ENCODE measurements around the gene DUS2. TPM values are rescaled to one million over a fixed set of nuclear protein-coding genes. Genes with fewer than 3 reads are reported as not detected.

Gene DUS2
- total and polyA plus RNA-seq, 2 of the 8 experiments (the other 6 are each of a cell fraction or from before 2014, with no cell fraction given) = 17.2 to 27.0 TPM

- TF ChIP-seq NANOG (IDR thresholded peaks at IDR 0.05; ENCODE audit: insufficient read depth, low read depth, low read length, poor library complexity, severe bottlenecking) = no peak
- peak; percentile 61 for TF ChIP-seq PHF8 (conservative IDR thresholded peaks at IDR 0.05; ENCODE audit: low read depth, low read length)
- TF ChIP-seq SIX5 (IDR thresholded peaks at IDR 0.05; ENCODE audit: low read depth, low read length) = no peak
- no peak for TF ChIP-seq EGR1 (IDR thresholded peaks at IDR 0.05; ENCODE audit: borderline replicate concordance, low read depth, low read length)
- no peak for TF ChIP-seq RAD21 (IDR thresholded peaks at IDR 0.05 in 1 of 2, conservative IDR thresholded peaks at IDR 0.05 in 1 of 2; ENCODE audit: low read depth in 2 of 2, low read length in 2 of 2)
- TF ChIP-seq RXRA (IDR thresholded peaks at IDR 0.05; ENCODE audit: insufficient read depth, low read depth, low read length) = no peak
- TF ChIP-seq POLR2AphosphoS5 (IDR thresholded peaks at IDR 0.05; ENCODE audit: low read depth, low read length) = peak; percentile 65
- TF ChIP-seq SIRT6 (IDR thresholded peaks at IDR 0.05; ENCODE audit: low read length) = no peak
- no peak for TF ChIP-seq RBBP5 (IDR thresholded peaks at IDR 0.05; ENCODE audit: borderline replicate concordance, low read depth, low read length)
- no peak for TF ChIP-seq KDM5A (IDR thresholded peaks at IDR 0.05; ENCODE audit: low read length)
Observed at GRCh38 chr16:68084504-68085258, 61.6 kb downstream of the DUS2 start (continued).

Measured in H1 (cell line).